ENCODE measurements around the gene FBXL7.
A peak's percentile ranks its signal among the peaks of the same experiment; 100 is the strongest.

FBXL7 gene

GRCh38 chr5:15579193-15579990, 79.4 kb downstream of the FBXL7 start:
- peak; percentile 39 for DNase-seq (ENCODE audit: low read depth)

DNA sequence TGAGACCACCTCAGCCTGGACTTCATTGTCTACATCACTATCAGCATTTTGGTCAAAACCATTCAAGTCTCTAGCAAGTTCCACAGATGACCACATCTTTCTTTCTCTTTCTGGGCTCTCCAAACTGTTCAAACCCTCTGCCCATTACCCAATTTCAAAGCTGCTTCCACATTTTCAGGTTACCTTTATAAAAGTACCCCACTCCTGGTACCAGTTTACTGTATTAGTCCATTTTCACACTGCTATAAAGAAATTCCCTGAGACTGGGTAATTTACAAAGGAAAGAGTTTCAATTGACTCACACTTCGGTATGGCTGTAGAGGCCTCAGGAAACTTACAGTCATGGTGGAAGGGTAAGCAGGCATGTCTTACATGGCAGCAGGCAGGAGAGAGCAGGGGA, 84.5 kb downstream of the FBXL7 start:
- no peak for DNase-seq (ENCODE audit: low read depth)

- peak; percentile 22 for DNase-seq (ENCODE audit: low read depth)
Observed at GRCh38 chr5:15585128-15585527, 85.1 kb downstream of the FBXL7 start.

GRCh38 chr5:15585841-15586591, 86.0 kb downstream of the FBXL7 start:
- DNase-seq (ENCODE audit: low read depth): peak; percentile 60

- peak; percentile 47 for DNase-seq (ENCODE audit: low read depth)
Observed at GRCh38 chr5:15587916-15588315, 87.9 kb downstream of the FBXL7 start.

DNA sequence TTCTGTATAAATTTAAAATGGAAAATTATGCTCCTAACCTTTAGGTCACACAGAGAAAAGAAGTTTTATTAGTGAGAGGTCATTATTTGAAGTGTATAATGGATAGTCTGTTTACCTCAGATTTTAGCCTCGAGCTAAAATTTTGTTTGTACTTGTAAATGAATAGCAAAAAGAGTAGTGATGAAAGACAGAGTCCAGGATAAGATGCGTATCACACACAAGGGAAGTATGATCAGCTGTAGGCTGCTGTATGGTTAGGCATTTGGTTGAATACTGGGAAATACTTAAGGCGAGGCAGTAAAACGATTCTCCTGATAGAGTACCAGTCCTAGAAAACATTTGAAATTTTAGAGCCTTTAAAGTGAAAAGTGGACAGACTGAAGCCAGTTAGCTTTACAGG, 92.7 kb downstream of the FBXL7 start:
- DNase-seq (ENCODE audit: low read depth): no peak

GRCh38 chr5:15594977-15595568, 95.1 kb downstream of the FBXL7 start:
- peak; percentile 34 for DNase-seq (ENCODE audit: low read depth)

DNA sequence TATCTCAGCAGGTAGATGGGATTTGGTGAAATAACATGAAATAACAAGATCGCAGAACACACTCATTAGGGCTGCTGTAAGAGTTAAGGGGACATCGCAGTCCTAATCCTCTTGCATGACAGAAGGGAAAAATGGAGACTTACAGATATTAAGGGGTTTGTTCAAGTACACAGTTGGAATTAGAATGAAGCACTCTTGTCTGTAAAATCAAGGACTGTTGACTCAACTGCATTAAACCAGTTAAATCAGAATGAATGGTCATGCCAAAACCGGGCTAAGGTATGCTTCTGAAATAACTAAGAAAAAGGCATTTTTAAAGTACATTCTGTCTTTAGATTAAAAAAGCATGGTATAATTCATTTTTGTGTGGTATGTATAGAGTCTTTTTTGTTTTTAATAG, 95.9 kb downstream of the FBXL7 start:
- DNase-seq (ENCODE audit: low read depth): no peak

DNA sequence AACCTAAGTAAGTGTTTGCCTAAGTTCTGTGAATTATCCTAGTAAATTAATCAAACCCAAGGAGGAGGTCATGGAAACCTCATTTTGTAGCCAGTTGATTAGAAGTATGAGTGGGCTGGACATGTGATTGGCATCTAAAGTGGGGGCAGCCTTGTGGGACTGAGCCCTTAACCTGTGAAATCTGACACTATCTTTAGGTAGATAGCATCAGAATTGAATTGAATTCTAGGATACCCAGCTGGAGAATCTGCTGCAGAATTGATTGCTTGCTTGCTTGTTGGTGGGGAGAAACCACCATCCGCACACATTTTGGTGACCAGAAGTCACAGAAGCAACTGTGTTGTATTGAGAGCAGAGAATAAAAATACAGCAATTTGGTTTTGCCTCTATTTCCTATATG, 97.0 kb downstream of the FBXL7 start:
- no peak for DNase-seq (ENCODE audit: low read depth)

DNA sequence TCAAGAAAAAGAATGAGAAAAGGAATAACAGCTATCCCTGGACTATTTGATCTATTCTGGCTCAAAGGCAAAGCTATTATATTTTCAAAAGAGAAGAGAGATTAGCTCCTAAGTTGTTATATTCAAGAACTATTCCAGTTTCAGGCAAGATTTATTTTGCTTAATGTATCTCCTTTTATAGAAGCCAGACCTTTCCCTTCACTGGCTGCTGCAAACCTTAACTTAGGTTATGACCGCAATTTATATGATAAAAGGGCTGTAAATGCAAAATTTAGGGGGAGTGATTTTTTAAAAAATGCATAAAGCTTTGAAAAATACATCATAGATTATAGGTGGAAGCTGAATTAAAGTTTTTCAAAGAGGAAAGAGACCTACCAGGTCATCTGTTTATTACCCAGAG, 97.8 kb downstream of the FBXL7 start:
- DNase-seq (ENCODE audit: low read depth): no peak

DNA sequence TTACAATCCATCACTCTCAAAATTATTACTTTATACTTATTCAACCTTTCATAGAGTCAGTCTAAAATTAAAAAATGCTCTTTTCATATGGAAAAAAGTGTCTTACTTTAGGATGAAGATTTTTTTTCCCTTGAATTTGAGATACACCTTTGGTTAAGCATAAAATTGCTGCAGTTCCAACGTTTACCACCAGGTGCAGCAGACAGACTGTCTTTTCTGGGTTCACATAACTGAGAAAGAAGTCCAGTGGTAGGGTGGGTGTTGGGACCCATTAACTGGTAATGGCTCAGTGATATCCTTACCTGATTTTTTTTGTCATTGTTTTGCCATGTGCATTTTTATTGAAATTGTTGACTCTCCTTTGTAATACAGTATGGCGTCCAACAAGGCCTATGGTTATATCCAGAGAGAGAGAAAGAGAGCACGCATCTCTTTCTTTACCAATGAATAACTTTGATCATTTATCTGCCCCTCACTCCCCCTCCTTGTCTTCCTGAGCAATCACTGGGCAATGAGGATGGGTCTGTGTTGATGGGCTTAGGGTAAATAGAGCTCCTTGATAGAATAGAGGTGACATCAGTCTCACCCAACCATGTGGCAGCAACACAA, 98.4 kb downstream of the FBXL7 start:
- no peak for DNase-seq (ENCODE audit: low read depth)

GRCh38 chr5:15600035-15600434, 100.1 kb downstream of the FBXL7 start:
- no peak for DNase-seq (ENCODE audit: low read depth)

DNA sequence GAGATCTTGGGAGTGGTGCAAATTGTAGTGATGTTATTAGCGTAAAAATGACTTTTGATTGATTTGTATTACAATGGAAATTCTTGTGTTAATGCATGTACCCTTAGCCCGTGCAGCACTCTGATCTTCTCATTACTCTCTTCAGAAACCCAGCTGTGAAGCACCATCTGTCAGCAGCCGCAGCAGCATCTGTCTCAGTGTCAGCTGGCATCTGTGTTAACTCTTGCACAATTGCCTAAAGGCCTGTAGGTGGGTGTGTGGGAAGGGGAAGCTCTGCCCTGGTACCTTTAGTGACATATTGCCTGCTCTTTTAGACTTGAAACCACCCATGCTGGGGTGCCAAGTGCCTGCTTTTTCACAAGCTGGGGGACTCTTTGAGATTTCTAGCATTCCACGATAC, 101.3 kb downstream of the FBXL7 start:
- DNase-seq (ENCODE audit: low read depth): peak; percentile 5

GRCh38 chr5:15601853-15602252, 101.9 kb downstream of the FBXL7 start:
- DNase-seq (ENCODE audit: low read depth): no peak

GRCh38 chr5:15604986-15605385, 105.0 kb downstream of the FBXL7 start:
- peak; percentile 20 for DNase-seq (ENCODE audit: low read depth)

- no peak for DNase-seq (ENCODE audit: low read depth)
Observed at GRCh38 chr5:15606197-15606596, 106.2 kb downstream of the FBXL7 start.

DNA sequence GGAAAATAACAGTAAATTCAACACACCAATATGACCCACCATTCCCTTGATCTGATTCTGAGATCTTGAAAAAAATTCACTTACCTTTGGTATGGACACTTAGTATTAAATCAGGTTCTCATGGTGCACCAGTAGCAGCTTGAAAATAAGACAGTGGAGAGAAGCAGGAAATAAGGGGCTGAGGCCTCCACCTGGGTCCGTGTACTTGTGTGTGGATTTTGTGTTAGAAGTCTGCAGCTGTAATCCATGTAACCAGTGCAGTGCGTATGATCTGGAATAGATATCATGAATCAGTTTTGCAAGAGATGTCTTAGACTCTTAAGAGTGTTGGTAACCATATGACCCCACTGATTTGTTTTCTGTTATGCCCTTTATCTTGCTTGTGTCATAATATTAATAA, 107.1 kb downstream of the FBXL7 start:
- no peak for DNase-seq (ENCODE audit: low read depth)

GRCh38 chr5:15609076-15609725, 109.2 kb downstream of the FBXL7 start:
- DNase-seq (ENCODE audit: low read depth): no peak

DNA sequence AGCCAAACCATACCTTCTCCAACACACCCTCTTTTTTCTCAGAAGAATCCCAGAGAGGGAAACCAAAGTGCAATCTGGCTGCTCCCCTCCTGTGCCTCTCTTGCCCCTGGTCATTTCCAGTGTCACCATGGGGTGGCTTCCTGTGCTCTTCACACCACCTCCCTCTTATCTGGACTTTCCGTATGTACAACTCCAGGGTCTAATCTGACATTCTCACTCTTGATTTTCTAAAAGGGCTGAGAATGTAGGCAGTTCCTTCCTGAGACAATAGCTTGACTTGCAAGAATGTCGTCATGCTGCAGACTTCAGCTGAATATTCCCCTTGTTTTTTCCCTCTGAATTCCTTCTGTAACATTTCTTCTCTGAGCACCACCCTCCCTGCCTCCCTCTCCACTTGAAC, 110.2 kb downstream of the FBXL7 start:
- DNase-seq (ENCODE audit: low read depth): no peak

- no peak for DNase-seq (ENCODE audit: low read depth)
Observed at GRCh38 chr5:15611008-15611407, 111.0 kb downstream of the FBXL7 start.

DNA sequence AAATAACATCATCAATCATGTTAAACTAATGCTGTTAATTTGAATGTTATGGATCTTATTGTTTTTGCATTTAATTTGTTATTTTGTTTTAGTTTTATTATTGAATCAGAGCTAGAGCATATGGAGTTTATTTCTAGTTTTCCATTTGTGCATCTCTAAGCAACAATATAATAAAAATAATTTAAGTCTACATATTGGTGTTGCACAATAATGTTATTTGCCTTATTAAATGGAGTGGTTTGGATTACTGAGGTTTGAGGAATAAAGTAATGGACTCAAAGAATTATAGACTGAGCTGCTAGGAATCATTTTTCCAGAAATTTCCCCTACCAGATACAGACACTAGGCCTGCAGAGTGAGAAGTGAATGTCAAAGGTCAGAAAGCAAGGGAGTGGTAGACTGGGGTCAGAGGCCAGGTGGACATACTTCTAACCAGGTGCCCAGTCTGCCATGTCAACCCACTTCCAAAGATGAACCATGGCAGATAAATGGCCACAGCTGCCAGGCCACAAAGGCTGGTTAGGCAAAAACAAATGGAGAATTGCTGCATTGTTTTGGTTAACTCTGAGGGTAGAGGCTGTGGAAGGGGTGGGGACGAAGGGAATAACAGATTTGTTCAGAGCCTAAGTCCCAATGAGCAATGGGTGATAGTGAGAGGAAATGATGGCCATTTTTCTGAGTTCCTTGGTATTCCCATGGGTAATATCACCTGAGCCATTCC, 113.1 kb downstream of the FBXL7 start:
- DNase-seq (ENCODE audit: low read depth): no peak

DNA sequence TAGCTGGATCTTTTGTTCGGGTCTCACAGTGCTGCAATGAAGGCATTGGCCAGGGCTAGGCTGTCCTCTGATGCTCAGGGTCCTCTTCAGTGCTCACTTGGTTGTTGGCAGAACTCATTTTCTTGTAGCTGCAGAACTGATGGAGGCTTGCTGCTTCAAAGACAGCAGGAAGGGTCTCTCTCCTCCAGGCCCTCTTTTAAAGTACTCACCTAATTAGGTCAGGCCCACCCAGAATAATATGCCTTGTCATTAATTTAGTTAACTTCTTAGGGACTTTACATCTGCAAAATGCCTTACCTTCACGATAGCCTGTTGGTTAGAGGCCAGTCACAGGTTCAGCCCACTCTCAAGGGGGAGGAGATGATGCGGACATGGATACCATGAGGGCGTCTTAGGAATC, 114.7 kb downstream of the FBXL7 start:
- DNase-seq (ENCODE audit: low read depth): no peak

All from EH (cell line).